HL-60 (cell line): ENCODE measurements around the gene SHLD2.

Experiments
- DNase-seq, 2 experiments: peaks; one replicate each; pipeline ENCODE4 v3.0.0-alpha.2; 2010 to 2020; ENCODE audit warnings: low read depth in 1 of 2, low spot score in 1 of 2
- H3K27ac ChIP-seq: fragments of 250-450 bp; sonication (Bioruptor Pico); replicated peaks from 2 replicates; pipeline ENCODE4 v1.5.1; 2020; ENCODE audit warnings: mild to moderate bottlenecking, moderate library complexity
- H3K27me3 ChIP-seq: fragments of 250-450 bp; sonication (Bioruptor Pico); 2 replicates; pipeline ENCODE4 v1.5.1; 2021; ENCODE audit warnings: mild to moderate bottlenecking, moderate library complexity; ENCODE audit not compliant: insufficient read depth, poor library complexity, severe bottlenecking
- H3K4me3 ChIP-seq: replicated peaks from 2 replicates; pipeline ENCODE4 v1.5.1; 2011; ENCODE audit warnings: mild to moderate bottlenecking, control low read depth, low read length; ENCODE audit not compliant: insufficient read depth
- GABPA ChIP-seq: IDR thresholded peaks from 2 replicates; pipeline ENCODE4 v1.6.1; 2012; ENCODE audit warnings: low read depth
- POLR2AphosphoS5 ChIP-seq: IDR thresholded peaks from 2 replicates; pipeline ENCODE4 v1.6.1; 2012; ENCODE audit warnings: low read depth
- SPI1 ChIP-seq: IDR thresholded peaks from 2 replicates; pipeline ENCODE4 v1.6.1; 2012; ENCODE audit warnings: low read depth, mild to moderate bottlenecking, borderline replicate concordance
- TF ChIP-seq, protein P1 (sequence below): IDR thresholded peaks from 2 replicates; pipeline ENCODE4 v1.6.1; 2012; ENCODE audit warnings: low read depth; ENCODE audit not compliant: insufficient replicate concordance
- TF ChIP-seq, protein P2 (sequence below): IDR thresholded peaks from one replicate; pipeline ENCODE4 v1.5.1; 2011; ENCODE audit warnings: low read length, control low read depth, inconsistent platforms; ENCODE audit not compliant: insufficient read depth

Gene SHLD2

DNA sequence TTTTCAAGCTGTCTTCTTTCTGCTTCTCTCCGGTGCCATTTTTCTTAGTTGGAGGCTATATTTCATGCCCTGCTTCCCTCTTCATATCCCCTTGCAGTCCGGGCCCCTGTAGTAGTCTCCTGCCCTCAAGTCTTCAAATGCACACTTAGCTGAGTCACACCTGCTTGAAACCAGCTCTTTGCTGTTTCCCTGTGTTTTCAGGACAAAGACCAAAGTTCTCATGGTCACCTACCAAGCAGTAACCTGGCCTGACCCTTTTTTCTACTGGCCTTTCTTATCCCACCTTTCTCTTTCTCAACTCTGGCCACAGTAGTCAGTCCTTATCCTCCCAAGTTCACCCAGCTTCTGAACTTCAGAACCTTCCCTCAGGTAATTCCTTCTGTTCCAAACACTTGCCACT lies 28.8 kb upstream of the SHLD2 start:
- DNase-seq = no peak
- H3K27ac ChIP-seq = no peak overlapping the region
- no peak for TF ChIP-seq POLR2AphosphoS5
- TF ChIP-seq, protein P1, sequence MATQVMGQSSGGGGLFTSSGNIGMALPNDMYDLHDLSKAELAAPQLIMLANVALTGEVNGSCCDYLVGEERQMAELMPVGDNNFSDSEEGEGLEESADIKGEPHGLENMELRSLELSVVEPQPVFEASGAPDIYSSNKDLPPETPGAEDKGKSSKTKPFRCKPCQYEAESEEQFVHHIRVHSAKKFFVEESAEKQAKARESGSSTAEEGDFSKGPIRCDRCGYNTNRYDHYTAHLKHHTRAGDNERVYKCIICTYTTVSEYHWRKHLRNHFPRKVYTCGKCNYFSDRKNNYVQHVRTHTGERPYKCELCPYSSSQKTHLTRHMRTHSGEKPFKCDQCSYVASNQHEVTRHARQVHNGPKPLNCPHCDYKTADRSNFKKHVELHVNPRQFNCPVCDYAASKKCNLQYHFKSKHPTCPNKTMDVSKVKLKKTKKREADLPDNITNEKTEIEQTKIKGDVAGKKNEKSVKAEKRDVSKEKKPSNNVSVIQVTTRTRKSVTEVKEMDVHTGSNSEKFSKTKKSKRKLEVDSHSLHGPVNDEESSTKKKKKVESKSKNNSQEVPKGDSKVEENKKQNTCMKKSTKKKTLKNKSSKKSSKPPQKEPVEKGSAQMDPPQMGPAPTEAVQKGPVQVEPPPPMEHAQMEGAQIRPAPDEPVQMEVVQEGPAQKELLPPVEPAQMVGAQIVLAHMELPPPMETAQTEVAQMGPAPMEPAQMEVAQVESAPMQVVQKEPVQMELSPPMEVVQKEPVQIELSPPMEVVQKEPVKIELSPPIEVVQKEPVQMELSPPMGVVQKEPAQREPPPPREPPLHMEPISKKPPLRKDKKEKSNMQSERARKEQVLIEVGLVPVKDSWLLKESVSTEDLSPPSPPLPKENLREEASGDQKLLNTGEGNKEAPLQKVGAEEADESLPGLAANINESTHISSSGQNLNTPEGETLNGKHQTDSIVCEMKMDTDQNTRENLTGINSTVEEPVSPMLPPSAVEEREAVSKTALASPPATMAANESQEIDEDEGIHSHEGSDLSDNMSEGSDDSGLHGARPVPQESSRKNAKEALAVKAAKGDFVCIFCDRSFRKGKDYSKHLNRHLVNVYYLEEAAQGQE = no peak
- TF ChIP-seq, protein P2, sequence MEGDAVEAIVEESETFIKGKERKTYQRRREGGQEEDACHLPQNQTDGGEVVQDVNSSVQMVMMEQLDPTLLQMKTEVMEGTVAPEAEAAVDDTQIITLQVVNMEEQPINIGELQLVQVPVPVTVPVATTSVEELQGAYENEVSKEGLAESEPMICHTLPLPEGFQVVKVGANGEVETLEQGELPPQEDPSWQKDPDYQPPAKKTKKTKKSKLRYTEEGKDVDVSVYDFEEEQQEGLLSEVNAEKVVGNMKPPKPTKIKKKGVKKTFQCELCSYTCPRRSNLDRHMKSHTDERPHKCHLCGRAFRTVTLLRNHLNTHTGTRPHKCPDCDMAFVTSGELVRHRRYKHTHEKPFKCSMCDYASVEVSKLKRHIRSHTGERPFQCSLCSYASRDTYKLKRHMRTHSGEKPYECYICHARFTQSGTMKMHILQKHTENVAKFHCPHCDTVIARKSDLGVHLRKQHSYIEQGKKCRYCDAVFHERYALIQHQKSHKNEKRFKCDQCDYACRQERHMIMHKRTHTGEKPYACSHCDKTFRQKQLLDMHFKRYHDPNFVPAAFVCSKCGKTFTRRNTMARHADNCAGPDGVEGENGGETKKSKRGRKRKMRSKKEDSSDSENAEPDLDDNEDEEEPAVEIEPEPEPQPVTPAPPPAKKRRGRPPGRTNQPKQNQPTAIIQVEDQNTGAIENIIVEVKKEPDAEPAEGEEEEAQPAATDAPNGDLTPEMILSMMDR = no peak
- no peak for TF ChIP-seq GABPA
- TF ChIP-seq SPI1 = no peak
- H3K4me3 ChIP-seq = no peak overlapping the region
- no peaks in the 10 kb centered on the region for H3K27me3 ChIP-seq

GRCh38 chr10:87066865-87067264 lies 28.1 kb upstream of the SHLD2 start:
- TF ChIP-seq SPI1 (no peak), GABPA (no peak), POLR2AphosphoS5 (no peak)
- TF ChIP-seq, protein P1 = no peak
- TF ChIP-seq, protein P2 = no peak
- no peak overlapping the region for H3K4me3 ChIP-seq

GRCh38 chr10:87068281-87068680 lies 26.7 kb upstream of the SHLD2 start:
- no peak for DNase-seq
- Histone ChIP-seq H3K27ac (no peak overlapping the region), H3K4me3 (no peak overlapping the region), H3K27me3 (no peaks in the 10 kb centered on the region)
- TF ChIP-seq SPI1 (no peak), GABPA (no peak), POLR2AphosphoS5 (no peak)
- TF ChIP-seq, protein P2 = no peak
- TF ChIP-seq, protein P1 = no peak

More at GRCh38 chr10:87066865-87067264, 28.1 kb upstream of the SHLD2 start:
- Histone ChIP-seq H3K27me3 (no peaks in the 10 kb centered on the region), H3K27ac (no peak overlapping the region)
- no peak for DNase-seq
